Astrocyte (in vitro differentiated cells and primary cell): Measurements from ENCODE around the gene LRBA.

ENCODE experiments used
- CTCF ChIP-seq: IDR thresholded peaks from 2 replicates; pipeline ENCODE4 v1.5.1; 2011; ENCODE audit warnings: low read depth, mild to moderate bottlenecking, inconsistent platforms, low read length, moderate library complexity; ENCODE audit not compliant: insufficient read depth
- EZH2 ChIP-seq: IDR thresholded peaks from 2 replicates; pipeline ENCODE4 v1.6.1; 2012; ENCODE audit warnings: mild to moderate bottlenecking, low read length, inconsistent platforms; ENCODE audit not compliant: insufficient read depth

GRCh38 chr4:150234246-150234645 lies 780.8 kb downstream of the LRBA start:
- TF ChIP-seq CTCF (no peak), EZH2 (no peak)
